HG03432 (cell line): Measurements from ENCODE around the gene SETD1A.

ENCODE experiments used
- ATAC-seq: cut with Tn5 transposase; IDR thresholded peaks from one replicate; pipeline ENCODE4 v1.9.1; 2021; ENCODE audit warnings: mild to moderate bottlenecking, moderate library complexity; ENCODE audit not compliant: unreplicated experiment

The SETD1A gene

GRCh38 chr16:30980434-30980833 is 22.9 kb downstream of the SETD1A start:
- ATAC-seq, result no peak

GRCh38 chr16:30980959-30981358 is 23.4 kb downstream of the SETD1A start:
- no peak for ATAC-seq

GRCh38 chr16:30982548-30983288 is 25.2 kb downstream of the SETD1A start:
- no peak for ATAC-seq

GRCh38 chr16:30983289-30983889 is 25.8 kb downstream of the SETD1A start:
- ATAC-seq, result no peak

- no peak for ATAC-seq
Observed at GRCh38 chr16:30983898-30984610, 26.5 kb downstream of the SETD1A start.

- peak; percentile 55 for ATAC-seq
Observed at GRCh38 chr16:30984669-30985400, 27.3 kb downstream of the SETD1A start, which contains the start of gene HSD3B7. Gene HSD3B7, plus strand, starts transcription at chr16:30985207. Its CDS starts 452 bp downstream, at chr16:30985659.

- no peak for ATAC-seq
Observed at GRCh38 chr16:30985401-30986128, 28.0 kb downstream of the SETD1A start.

GRCh38 chr16:30986129-30986991 is 28.8 kb downstream of the SETD1A start:
- no peak for ATAC-seq

GRCh38 chr16:30987581-30988190 is 30.1 kb downstream of the SETD1A start:
- ATAC-seq, result no peak

- ATAC-seq, result no peak
Observed at GRCh38 chr16:30989469-30990047, 32.0 kb downstream of the SETD1A start.

- ATAC-seq, result no peak
Observed at GRCh38 chr16:30990105-30990504, 32.6 kb downstream of the SETD1A start.

- no peak for ATAC-seq
Observed at GRCh38 chr16:30991052-30991451, 33.5 kb downstream of the SETD1A start.

- ATAC-seq, result no peak
Observed at GRCh38 chr16:30992276-30992780, 34.8 kb downstream of the SETD1A start.

GRCh38 chr16:30992931-30993816 is 35.6 kb downstream of the SETD1A start:
- no peak for ATAC-seq

- ATAC-seq, result no peak
Observed at GRCh38 chr16:30995927-30996323, 38.4 kb downstream of the SETD1A start.

GRCh38 chr16:30996324-30996984 is 38.9 kb downstream of the SETD1A start:
- no peak for ATAC-seq
